SIG-M5 (cell line): ENCODE results near the gene SPN.
"Not testable (repeated sequence)": the region's sequence is repeated elsewhere in the genome, so short reads cannot be mapped to it uniquely, and the experiment has no call there.

Source experiments
- DNase-seq: peaks from one replicate; lab custom pipeline; 2025; lab: John Stamatoyannopoulos, UW

Gene SPN

DNA sequence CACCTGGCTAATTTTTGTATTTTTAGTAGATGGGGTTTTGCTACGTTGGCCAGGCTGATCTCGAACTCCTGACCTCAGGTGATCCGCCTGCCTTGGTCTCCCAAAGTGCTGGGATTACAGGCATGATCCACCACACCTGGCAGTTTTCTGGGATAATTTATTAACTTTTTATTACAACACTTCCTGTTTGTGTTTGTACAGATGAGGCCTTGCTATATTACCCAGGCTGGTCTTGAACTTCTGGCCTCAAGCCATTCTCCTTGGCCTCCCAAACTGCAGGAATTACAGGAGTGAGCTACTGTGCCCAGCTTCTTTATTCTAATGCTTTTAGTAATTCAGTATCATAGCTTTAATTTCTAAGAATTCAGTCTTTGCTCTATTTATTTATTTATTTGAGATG, 16.1 kb upstream of the SPN start:
- no peak for DNase-seq

DNA sequence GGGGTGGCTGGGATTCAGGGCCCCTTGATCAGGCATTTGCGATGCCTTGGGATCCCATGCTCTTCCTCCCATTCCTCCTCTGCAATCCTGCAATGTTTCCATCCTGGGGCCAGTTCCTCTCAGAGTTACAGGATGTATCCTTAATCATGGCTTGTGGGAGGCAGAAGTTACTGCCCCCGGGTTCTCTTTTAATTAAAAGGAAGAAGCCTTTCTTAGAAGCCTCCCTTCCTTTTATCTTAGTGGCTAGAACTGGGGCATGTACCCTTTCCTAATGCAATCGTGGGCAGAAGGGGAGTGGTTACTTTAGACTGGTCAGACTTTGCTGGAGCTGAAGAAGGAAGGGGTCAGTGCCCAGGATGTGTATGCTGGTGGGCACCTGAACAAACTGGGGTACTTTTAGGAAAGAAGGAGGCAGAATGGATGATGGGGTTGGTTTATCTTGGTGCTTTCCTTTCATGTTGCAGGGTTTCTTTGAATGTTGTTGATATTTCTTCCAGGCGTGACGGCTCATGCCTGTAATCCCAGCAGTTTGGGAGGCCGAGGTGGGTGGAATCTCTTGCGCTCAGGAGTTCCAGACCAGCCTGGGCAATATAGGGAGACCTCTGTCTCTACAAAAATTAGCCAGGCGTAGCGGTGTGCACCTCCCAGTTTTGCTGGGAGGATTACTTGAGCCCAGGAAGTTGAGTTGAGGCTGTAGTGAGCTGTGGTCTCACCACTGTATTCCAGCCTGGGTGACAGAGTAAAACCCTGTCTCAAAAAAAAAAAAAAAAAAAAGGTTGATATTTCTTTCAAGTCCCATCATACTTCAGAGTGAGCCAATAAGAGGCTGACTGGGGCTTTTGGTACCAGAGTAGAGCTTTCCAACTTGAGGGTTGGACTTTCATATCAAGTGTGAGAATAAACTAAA, 13.2 kb upstream of the SPN start:
- no peak for DNase-seq

DNA sequence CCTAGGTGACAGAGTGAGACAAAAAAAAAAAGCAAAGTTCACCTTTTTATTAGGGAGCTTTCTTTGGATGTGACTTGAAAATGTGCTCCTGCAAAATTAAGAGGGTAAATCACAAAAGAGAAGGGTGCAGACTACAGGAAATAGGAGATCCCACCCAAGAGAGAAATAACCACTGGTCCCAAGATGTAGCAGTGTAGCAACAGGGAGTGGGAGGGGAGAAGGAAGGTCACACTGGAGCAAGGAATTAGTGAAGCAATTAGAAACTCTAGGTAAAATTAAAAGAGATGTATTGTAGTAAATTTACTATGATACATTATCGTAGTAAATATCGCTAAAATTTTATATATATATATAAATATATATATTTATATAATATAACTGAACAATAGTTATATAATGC, 12.3 kb upstream of the SPN start:
- no peak for DNase-seq

DNA sequence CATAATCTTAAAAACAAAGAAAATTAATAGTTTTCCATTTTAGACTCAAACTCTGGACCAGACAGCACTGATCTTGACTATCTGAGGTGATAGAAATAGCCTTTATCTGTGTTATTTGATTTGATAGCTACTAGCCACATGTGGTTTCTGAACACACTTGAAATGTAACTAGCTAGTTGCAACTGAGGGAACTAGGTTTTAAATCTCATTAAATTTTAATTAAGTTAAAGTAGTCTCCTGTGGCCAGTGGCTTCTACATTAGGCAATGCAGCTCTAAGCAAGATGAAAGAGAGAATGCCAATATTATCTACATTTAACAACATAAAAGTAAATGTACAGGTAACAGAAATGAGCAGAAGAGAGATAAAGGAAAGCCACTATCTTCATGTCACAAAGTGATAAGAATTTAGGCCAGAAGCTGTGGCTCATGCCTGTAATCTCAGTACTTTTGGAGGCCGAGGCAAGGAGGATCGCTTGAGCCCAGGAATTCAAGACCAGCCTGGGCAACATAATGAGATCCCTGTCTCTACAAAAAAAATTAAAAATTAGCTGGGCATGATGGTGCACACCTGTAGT, 11.2 kb upstream of the SPN start:
- DNase-seq: no peak

DNA sequence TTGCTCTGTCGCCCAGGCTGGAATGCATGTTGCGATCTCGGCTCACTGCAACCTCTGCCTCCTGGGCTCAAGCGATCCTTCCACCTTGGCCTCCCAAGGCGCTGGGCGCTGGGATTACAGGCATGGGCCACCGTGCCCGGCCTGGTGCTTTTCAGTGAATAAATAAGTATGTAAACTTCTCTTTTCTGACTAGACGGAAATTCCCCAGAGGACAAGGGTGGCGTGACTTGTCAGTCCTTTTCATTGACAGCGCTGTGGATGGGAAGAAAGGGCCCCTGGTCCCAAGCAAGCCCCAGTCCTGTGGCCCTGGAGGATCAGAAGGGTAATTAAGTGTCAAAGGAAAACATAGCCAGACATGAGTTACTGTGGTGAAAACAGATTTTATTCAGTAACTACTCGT, 9.6 kb upstream of the SPN start:
- DNase-seq: no peak

DNA sequence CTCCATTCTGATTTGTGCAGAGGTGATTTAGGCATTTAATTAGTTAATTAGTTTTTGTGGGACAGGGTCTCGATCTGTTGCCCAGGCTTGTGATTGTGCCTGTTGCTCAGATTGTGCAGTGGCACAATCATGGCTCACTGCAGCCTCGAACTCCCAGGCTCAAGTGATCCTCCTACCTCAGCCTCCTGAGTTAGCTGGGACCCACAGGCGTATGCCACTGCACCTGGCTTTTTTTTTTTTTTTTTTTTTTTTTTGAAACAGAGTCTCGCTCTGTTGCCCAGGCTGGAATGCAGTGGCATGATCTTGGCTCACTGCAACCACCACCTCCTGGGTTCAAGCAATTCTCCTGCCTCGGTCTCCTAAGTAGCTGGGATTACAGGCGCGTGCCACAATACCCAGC, 9.2 kb upstream of the SPN start:
- DNase-seq: not testable (repeated sequence)

DNA sequence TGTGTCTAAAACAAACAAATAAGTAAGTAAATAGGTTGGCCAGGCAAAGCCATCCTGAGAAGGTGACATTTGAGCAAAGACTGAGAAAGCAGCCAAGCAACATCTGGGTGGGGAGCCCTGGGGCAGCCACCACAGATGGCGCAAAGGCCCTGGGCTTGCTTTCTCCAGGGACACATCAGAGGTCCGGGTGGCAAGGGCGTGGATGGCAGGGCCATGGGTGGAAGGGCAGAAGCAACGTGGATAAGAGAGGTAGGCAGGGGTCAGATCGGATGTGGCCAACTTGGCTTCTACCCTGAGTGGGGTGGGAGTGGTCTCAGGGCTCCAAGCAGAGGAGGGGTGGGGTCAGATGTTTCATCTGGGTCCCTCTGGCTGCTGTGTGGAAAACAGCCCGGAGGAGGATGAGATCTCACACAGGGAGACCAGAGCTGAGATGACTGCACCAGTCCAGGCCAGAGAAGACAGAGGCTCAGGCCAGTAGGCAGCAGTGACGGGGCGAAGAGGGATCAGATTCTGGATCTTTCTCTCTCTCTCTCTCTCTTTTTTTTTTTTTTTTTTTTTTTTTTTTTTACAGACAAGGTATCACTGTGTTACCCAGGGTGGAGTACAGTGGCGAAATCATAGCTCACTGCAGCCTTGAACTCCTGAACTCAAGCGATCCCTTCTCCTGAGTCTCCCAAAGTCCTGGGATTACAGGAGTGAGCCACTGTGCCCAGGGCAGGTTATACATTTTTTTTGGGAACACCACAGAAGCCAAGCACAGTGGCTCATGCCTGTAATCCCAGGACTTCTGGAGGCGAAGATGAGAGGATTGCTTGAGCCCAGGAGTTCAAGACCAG, 6.1 kb upstream of the SPN start:
- no peak for DNase-seq

DNA sequence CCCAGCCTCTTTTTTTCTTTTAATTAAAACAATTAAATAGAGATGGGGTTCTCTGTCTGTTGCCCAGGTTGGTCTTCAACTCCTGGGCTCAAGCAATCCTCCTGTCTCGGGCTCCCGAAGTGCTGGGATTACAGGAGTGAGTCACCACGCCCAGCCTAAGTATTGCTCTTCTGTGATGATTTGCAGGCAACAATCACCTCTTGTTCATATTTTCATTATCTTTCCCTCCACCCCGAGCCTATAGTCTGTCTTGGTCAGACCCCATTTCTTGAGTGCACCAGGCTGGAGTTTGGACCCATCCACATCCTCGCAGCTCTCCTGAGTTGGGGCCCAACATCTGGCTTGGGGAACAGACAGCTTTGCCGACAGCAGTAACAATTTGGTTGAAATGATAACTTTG, 4.3 kb upstream of the SPN start:
- DNase-seq: no peak

DNA sequence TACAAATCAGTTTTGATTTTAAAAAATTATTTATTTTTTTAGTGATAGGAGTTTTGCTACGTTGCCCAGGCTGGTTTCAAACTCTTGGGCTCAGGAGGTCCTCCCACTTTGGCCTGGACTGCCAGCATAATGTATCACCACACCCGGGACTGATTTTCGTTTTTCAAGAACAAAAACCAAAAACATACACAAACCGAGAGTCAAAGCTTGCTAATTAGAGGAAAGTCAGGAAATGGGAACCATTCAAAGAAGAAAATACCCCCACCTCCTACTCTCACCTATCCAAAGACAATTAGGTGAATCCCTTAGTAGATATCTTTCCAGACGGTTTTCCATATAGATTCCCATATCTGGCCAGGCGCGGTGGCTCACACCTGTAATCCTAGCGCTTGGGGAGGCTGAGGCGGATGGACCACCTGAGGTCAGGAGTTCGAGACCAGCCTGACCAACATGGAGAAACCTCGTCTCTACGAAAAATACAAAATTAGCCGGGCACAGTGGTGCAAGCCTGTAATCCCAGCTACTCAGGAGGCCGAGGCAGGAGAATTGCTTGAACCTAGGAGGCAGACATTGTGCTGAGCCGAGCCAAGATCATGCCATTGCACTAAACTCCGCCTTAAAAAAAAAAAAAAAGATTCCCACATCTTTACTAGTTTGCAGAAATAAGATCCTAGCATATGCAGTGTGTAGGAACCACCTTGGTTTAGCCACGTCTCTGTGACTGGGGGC, 883 bp upstream of the SPN start:
- no peak for DNase-seq

DNA sequence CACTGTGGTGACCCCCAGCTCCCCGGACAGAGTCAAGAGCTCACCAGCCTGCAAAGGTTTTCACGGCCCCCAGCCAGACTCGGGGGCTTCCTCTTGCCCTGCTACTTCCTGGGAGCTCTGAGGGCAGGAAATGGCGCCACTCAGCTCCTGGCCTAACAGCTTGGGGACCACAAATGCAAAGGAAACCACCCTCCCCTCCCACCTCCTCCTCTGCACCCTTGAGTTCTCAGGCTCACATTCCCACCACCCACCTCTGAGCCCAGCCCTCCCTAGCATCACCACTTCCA, 375 bp upstream of the SPN start:
- DNase-seq: no peak

DNA sequence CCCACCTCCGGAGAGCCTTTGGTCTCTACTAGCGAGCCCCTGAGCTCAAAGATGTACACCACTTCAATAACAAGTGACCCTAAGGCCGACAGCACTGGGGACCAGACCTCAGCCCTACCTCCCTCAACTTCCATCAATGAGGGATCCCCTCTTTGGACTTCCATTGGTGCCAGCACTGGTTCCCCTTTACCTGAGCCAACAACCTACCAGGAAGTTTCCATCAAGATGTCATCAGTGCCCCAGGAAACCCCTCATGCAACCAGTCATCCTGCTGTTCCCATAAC, 702 bp downstream of the SPN start:
- no peak for DNase-seq

DNA sequence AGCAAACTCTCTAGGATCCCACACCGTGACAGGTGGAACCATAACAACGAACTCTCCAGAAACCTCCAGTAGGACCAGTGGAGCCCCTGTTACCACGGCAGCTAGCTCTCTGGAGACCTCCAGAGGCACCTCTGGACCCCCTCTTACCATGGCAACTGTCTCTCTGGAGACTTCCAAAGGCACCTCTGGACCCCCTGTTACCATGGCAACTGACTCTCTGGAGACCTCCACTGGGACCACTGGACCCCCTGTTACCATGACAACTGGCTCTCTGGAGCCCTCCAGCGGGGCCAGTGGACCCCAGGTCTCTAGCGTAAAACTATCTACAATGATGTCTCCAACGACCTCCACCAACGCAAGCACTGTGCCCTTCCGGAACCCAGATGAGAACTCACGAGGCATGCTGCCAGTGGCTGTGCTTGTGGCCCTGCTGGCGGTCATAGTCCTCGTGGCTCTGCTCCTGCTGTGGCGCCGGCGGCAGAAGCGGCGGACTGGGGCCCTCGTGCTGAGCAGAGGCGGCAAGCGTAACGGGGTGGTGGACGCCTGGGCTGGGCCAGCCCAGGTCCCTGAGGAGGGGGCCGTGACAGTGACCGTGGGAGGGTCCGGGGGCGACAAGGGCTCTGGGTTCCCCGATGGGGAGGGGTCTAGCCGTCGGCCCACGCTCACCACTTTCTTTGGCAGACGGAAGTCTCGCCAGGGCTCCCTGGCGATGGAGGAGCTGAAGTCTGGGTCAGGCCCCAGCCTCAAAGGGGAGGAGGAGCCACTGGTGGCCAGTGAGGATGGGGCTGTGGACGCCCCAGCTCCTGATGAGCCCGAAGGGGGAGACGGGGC, 1.3 kb downstream of the SPN start:
- DNase-seq: no peak

DNA sequence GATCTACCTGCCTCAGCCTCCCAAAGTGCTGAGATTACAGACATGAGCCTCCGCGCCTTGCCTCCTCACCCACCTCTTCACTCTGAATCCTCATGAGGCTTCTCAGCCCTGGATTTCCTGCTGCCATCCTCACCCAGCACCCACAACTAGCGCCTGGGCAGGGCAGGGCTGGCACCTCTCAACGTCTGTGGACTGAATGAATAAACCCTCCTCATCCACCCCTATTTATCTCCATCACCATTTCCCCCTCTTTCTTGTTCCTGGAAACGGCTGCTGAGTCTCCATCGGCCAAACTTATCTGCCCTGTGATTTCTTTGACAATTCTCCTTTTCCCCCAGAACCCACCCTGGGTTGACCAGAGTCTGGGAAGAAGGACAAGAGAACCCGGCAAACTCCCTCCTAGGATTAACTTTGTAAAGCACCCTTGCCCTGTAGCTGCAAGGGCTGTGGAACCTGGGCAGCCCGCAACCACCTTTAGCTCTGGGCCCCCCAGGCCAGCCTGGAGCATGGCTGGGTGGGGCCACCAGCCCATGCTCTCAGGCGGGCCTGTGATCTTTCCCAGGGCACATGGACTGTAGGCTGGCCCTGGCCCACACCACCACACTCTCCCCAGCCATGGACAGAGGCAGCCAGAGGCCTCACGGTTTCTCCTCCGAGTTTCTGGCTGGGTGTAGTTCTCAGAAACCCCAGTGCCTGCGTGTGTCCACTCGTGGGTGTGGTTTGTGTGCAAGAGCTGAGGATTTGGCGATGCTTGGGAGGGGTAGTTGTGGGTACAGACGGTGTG, 2.4 kb downstream of the SPN start:
- DNase-seq: no peak

DNA sequence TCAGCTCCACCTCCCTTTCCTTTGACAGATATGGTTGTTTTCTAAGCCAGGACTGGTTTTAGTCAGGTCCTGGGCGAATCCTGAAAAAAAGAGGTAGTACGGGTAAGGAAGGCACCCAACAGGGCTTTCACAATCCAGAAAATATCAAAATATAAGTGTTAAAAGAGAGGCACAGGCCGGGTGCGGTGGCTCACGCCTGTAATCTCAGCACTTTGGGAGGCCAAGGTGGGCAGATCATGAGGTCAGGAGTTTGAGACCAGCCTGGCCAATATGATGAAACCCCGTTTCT, 4.2 kb downstream of the SPN start:
- not testable (repeated sequence) for DNase-seq

DNA sequence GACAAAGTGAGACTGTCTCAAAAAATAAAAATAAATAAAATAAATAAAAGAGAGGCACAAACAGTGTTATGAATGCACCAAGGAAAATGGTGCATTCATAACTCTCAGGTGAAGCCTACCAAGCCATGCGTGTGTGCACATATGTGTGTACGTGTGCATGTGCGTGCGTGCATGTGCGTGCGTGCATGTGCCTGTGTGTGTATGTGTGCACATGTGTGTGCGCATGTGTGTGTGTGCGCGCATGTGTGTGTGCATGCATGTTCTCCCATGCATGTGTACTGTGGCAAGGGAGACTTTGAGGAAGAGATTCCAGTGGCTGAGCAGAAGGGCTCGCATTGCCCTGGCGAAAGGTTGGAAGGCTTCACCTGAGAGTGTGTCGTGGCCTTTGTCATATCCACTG, 4.7 kb downstream of the SPN start:
- no peak for DNase-seq

DNA sequence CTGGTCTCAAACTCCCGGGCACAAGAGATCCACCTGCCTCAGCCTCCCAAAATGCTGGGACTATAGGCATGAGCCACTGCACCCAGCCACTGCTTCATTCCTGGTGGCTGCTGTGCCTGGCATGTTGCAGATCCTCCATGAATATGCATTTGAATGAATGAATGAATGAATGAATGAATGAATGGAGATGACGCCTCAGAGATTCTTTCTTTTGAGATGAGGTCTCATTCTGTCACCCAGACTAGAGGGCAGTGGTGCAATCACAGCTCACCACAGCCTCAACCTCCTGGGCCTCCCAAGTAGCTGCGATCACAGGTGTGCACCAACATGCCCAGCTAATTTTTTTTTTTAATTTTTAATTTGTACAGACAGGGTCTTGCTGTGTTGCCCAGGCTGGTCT, 5.2 kb downstream of the SPN start:
- no peak for DNase-seq

DNA sequence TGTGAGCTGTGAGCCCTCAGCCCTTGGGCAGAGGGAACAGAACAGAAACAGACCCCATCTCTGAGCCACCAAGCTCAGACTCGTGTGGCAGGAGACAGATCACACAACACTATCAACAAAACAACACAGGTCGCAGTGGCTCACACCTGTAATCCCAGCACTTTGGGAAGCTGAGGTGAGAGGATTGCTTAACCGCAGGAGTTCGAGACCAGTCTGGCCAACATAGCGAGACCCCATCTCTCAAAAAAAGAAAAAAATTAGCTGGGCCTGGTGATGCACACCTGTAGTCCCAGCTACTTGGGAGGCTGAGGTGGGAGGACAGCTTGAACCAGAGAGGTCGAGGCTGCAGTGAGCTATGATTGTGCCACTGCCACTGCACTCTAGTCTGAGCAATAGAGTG, 10.5 kb downstream of the SPN start:
- no peak for DNase-seq

DNA sequence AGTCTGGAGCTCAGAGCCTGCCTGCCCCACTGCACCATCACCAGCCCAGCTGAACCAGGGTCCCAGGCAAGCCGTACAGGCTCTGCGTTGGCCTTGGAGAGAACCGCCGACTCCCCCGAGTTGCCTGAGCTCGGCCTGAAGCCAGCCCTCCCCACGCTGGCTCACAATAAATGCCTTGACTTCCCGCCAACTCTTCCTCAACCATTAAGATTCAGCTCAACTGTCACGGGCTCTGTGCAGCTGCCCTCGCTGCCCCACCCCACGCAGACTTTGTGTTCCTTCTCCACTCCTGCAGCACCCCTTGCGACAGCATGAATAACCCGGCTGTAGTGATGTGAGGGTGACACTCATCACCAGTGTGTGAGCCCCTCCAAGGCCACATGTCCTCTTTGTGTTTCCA, 11.1 kb downstream of the SPN start:
- no peak for DNase-seq

DNA sequence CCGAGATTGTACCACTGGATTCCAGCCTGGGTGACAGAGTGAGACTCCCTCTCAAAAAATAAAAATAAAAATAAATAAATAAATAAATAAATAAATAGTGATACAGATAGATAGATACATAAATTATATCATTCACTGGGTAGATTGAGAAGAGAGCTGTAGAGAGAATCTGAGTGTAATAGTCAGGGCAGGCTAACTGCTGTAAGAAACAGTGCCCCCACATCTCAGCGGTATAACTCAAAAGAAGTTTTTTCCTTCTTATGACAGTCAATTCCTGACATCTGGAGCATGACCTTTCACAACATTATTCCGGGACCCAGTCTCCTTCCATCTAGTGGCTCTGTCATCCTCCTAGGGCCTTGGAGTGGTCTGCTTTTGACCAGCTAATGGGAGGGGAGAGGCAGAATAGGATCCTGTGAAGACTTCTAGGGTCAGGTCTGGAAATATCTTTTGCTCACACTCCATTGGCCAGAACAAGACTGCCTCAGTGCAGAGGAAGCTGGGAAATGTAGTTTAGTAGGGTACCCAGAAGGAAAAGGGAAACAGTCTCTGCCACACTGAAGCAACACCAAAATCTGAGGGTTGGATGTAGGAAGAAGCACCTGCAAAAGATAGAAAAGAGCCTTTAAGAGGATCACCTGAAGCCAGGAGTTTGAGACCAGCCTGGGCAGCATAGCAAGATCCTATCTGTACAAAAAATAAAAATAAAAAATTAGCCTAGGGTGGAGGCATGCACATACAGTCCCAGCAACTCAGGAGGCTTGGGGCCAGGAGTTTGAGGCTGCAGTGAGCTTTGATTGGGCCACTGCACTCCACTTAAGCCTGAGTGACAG, 13.0 kb downstream of the SPN start:
- DNase-seq: no peak

DNA sequence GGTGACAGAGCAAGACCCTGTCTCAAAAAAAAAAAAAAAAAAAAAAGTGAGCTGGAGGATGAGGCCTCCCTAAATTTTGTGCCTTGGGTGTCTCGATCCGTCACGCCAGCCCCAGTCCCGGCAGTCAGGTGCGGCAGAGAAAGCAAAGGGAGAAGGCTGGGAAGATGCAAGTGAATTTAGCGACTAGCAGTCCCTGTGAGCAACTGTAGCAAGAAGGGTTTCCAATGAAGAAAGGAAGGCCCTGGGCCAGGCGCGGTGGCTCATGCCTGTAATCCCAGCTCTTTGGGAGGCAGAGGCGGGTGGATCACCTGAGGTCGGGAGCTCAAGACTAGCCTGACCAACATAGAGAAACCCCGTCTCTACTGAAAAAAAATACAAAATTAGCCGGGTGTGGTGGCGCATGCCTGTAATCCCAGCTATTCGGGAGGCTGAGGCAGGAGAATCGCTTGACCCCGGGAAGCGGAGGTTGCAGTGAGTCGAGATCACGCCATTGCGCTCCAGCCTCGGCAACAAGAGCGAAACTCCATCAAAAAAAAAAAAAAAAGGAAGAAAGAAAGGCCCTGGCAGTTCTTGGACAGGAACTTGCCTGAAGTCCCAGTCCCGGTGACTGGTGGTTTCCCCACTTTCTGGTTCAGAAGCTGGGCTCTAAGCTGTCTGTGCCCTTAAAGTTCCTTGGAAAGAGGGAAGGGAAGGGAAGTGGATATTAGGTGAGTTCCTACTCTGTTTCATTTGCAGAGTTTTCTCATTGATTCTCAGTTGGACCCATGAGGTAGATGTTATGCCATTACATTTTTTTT, 14.1 kb downstream of the SPN start:
- no peak for DNase-seq
